ENCODE data around the gene LSAMP.

LSAMP gene

DNA sequence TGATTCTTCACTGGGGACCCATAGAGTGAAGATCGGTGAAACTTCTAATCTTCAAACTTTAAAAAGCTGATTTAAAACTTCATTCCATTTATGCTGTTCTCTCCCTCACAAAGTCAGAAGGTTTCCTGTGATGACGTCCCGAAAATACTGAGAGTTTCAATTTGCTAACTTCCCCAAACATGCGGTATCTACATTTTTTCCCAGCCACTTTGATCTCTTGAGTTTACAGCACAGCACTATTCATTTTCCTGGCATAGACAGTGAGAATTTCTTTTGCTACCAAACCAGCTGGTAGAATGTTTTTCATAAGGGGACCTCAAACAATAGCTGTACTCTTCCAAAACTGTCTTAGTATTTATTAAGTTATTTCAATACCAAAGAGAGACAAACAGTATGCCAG is 156.8 kb downstream of the LSAMP start:
- DNase-seq (ENCODE audit: low spot score): no peak

GRCh38 chr3:116285781-116286421 is 159.4 kb downstream of the LSAMP start:
- no peak for DNase-seq (ENCODE audit: low spot score)

DNA sequence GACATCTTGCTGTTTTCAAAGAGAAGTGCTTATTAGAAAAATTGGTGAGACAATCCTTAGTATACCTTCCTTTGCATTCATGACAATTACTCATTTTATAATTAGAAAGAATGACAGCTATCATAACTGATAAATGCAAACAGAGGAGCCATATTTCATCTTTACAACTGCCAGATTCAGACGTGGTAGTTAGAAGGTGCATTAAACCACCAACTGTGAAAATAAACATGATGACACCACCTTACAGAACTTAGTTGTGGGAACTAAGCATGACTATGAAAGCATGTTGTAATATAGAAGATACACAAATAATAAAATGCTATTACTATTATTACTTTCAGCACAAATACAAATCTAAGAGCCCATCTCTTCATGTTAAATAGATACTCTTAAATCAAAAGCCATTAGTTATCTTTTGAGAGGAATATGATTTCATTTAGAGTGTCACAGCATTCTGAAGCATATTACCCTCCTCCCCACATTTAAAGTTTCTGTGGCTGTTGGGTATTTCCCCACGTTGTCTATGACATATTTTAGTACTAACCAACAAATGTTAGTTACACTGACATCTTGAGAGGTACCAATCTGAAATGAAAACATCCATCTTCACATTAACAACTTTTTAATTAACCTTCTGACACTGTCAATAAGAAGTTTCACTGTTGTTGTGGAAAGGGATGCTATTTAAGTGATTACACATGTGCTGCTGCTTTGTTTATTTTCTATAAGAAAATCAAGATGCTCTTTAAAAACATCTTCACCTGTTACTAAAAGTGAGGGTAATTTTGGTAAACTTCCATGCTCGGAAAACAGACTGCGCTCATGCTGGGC is 163.8 kb downstream of the LSAMP start:
- DNase-seq (ENCODE audit: low spot score): no peak

DNA sequence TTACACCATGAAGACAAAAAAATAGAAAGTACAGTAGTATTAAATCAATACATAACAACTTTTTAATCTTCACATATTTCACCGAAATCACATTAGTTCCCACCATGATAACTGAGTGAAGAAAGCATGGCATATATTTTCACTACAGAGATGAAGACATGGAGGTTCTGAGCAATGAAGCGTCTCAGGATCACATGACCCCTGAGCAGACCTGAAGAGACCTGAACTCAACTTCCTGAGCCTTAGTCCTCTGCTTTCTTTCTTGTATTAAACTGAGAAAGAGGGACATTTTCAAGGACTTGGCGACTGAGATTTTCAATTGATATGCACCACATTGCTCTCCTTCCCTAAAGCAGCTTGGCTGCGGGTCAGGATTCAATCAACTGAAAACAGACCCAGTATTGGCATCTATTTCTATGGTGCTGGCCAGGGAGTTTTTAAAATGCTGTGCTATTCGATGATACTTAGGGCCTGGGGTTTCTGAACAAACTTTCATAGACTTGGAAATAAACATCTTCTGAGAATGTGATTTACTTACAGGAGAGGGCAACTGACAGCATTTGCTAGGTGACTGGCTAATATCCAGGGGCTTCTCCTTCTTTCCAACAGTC is 165.1 kb downstream of the LSAMP start:
- DNase-seq (ENCODE audit: low spot score): no peak

GRCh38 chr3:116276675-116277074 is 168.6 kb downstream of the LSAMP start:
- no peak for DNase-seq (ENCODE audit: low spot score)

DNA sequence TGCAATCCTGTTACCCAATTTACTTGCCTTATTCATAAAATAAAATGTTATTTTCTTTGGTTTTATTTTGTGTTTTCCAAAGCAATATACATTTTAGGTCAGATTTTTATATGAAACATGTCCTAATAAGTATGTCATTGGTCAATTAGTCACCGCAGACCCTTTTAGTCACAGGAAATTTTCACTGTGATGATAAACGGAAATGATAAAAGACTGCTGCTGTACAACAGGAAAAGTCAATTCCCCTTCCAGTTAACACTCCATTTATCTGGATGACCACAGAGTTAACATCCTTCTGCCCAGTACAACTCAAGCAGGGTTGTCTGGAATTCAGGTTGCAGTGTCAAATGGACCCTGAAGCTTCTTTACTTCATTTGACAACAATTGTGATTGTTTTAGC is 175.2 kb downstream of the LSAMP start:
- no peak for DNase-seq (ENCODE audit: low spot score)

- DNase-seq (ENCODE audit: low spot score): no peak
These were observed 178.2 kb downstream of the LSAMP start for GRCh38 chr3:116267116-116267515.

- DNase-seq (ENCODE audit: low spot score): no peak
These were observed 179.2 kb downstream of the LSAMP start for GRCh38 chr3:116265976-116266584.

GRCh38 chr3:116265320-116265695 is 180.0 kb downstream of the LSAMP start:
- DNase-seq (ENCODE audit: low spot score): no peak

GRCh38 chr3:116264546-116265319 is 180.6 kb downstream of the LSAMP start:
- no peak for DNase-seq (ENCODE audit: low spot score)

DNA sequence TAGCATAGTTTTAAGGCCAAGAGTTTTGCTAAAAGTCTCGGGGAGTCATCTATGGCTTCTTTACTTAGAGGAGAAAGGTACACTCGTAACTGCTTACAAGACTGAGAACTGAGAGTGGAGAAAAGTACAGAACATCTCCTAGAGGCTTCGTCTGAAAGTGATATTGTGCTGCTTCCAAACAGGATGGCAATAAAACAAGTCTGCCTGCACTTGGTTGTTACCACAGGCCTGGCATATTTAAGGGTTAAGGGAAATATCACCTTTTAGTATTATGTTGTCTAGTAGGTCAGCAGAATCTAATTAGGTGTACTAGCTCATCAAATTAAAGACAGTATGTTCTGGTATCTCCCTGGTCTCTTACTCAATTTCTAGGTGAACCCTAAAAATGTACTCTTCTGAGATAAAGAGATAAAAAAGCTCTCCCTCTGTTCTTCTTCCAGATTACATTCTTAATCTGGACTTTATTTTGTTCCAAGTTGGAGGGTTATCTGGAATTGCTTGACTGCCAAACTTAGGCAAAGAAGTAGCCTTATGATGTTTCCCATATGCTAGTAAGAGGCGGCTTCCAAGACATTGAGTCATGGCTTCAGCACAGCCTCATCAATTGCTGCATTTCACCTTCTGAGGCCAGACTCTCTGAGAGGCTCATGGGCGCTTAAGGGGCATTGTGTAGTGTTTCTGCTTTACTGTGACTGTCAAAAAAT is 181.3 kb downstream of the LSAMP start:
- DNase-seq (ENCODE audit: low spot score): no peak

GRCh38 chr3:116260491-116260890 is 184.8 kb downstream of the LSAMP start:
- DNase-seq (ENCODE audit: low spot score): no peak

- no peak for DNase-seq (ENCODE audit: low spot score)
These were observed 185.3 kb downstream of the LSAMP start for GRCh38 chr3:116259984-116260383.

- DNase-seq (ENCODE audit: low spot score): no peak
These were observed 188.3 kb downstream of the LSAMP start for GRCh38 chr3:116256843-116257485.

DNA sequence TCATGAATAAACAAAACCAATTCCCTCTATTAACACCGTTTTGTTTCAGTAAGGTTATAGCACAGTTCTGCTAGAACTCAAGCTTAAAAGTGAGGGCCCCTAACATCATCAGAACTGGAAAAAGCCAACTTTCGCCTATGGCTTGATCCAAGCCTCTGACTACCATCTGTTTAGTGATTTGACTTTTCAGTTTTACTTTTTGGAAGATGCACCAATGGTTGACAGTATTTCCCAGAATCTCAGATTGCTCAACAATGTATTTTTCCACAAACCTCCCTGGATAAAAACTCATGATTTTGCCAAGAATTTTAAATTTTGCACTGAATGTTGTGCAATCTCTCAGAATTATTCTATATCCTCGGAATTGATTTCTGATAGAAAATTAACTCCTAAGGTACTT is 190.7 kb downstream of the LSAMP start:
- no peak for DNase-seq (ENCODE audit: low spot score)

GRCh38 chr3:116253511-116253910 is 191.8 kb downstream of the LSAMP start:
- DNase-seq (ENCODE audit: low spot score): no peak

GRCh38 chr3:116247605-116248004 is 197.7 kb downstream of the LSAMP start:
- DNase-seq (ENCODE audit: low spot score): no peak

DNA sequence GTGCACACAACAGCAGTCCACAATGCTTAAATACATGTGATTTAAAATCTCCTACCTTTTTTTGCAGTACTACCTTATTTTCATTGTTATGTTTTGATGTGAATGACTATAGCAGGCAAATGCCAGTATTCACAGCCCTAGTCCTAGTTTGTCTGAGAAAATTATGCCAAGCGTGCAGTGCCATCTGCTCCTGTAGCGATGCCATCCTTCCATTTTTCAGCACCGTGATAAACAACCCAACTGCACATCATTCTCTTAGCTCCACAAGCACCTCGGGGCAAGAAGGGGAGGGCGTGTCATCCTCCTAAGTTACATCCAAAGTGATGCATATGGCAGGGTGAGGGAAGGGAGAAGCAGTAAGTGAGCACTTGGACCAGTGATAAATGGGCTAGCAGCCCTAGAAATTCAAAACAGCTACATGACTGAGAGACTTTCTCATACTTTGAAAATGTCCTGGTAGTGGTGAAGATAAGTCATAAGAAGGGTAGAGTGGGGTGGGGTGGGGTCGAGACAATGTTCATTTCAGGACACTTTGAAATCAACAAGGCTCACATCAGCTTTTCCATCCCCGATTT is 198.8 kb downstream of the LSAMP start:
- no peak for DNase-seq (ENCODE audit: low spot score)

GRCh38 chr3:116242825-116243224 is 202.5 kb downstream of the LSAMP start:
- DNase-seq (ENCODE audit: low spot score): no peak

DNA sequence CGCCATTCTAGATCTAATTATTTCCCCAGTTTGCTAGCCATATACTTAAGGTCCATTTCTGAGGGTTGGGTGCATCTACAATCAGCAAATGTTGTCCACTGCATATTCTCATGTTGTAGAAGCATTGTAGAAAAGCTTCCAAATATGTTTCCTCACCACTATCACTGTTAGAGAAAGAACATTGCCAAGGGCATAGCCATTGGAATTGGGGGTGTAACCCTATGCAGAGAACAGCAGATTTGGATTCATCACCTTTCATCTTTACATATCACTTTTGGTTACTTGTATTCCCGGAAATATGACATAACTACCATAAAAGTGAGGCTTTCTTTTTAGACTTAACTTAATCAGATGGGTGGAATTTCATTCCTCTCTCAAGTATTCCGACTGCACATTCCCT is 203.6 kb downstream of the LSAMP start:
- no peak for DNase-seq (ENCODE audit: low spot score)

- no peak for DNase-seq (ENCODE audit: low spot score)
These were observed 205.0 kb downstream of the LSAMP start for GRCh38 chr3:116240261-116240660.
